GM12892 (cell line): ENCODE results near the gene PSEN1.

Source experiments
- POLR2A ChIP-seq: IDR thresholded peaks from 2 replicates; pipeline ENCODE4 v1.6.1; 2011; ENCODE audit warnings: low read depth, low read length, control low read depth
- POLR2AphosphoS5 ChIP-seq: IDR thresholded peaks from 2 replicates; pipeline ENCODE4 v1.6.1; 2011; ENCODE audit warnings: low read depth, low read length, control low read depth

- TF ChIP-seq POLR2AphosphoS5 (no peak), POLR2A (no peak)
These were observed 72.5 kb downstream of the PSEN1 start for GRCh38 chr14:73208846-73209245.
